RWPE2 (cell line): ENCODE measurements around the gene SPTB.

Experiments
- ATAC-seq: fragments of 200-7000 bp; cut with Tn5 transposase; 3 replicates; pipeline ENCODE4 v1.9.1; 2021; ENCODE audit warnings: low read depth
- DNase-seq: peaks from one replicate; pipeline ENCODE4 v3.0.0-alpha.2; 2020; ENCODE audit warnings: low spot score
- H3K27ac ChIP-seq: fragments of 450-650 bp; 2 replicates; pipeline ENCODE4 v1.5.1; 2017; ENCODE audit warnings: mild to moderate bottlenecking; ENCODE audit not compliant: poor library complexity, severe bottlenecking
- H3K27me3 ChIP-seq: fragments of 250-450 bp; sonication (Bioruptor Pico); 2 replicates; pipeline ENCODE4 v1.5.1; 2021; ENCODE audit warnings: mild to moderate bottlenecking, moderate library complexity; ENCODE audit not compliant: insufficient read depth, poor library complexity, severe bottlenecking
- H3K36me3 ChIP-seq: fragments of 250-450 bp; sonication (Bioruptor Pico); 2 replicates; pipeline ENCODE4 v1.5.1; 2020; ENCODE audit warnings: low read depth, mild to moderate bottlenecking, moderate library complexity
- H3K4me1 ChIP-seq: fragments of 250-450 bp; sonication (Bioruptor Pico); 2 replicates; pipeline ENCODE4 v1.5.1; 2021; ENCODE audit warnings: mild to moderate bottlenecking, moderate library complexity; ENCODE audit not compliant: insufficient read depth, poor library complexity, severe bottlenecking
- H3K4me3 ChIP-seq: fragments of 250-450 bp; sonication (Bioruptor Pico); 2 replicates; pipeline ENCODE4 v1.5.1; 2021; ENCODE audit warnings: mild to moderate bottlenecking, moderate library complexity; ENCODE audit not compliant: severe bottlenecking
- H3K9me3 ChIP-seq: fragments of 250-450 bp; sonication (Bioruptor Pico); 2 replicates; pipeline ENCODE4 v1.5.1; 2021; ENCODE audit warnings: mild to moderate bottlenecking, moderate library complexity; ENCODE audit not compliant: severe bottlenecking
- TF ChIP-seq, protein P1 (sequence below): fragments of 450-650 bp; IDR thresholded peaks from one replicate; pipeline ENCODE4 v1.5.1; 2017; ENCODE audit warnings: mild to moderate bottlenecking, moderate library complexity; ENCODE audit not compliant: poor library complexity, severe bottlenecking

SPTB gene

DNA sequence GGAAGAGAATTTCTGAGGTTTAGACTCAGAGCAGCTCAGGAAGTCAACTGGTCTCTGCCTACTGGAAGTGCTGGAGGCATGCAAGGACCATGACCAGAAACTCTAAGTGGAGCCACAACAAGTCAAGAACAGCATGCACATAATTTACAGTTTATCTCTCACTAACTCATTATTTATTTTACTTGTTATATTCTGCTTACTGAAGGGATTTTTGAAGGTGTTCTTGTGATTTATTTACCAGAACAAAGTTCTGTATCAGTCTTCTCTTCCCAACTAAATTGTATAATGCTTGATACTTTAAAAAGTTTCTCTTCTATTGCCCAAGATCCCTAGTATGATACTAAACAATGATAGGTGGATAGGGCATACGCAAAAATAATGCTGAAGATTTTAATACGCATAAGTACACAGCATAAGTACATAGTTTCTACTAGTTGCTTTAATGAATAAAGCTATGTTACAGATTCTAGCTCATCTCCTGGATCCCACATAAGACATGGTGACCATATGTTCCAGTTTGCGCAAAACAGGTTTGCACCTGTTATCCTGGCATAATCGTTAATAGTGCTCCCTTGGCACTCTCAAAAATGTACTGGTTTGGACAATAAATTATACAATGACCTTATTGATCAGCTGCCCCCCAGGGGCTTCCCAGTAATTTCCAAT lies 11.6 kb upstream of the SPTB start:
- DNase-seq (no peak), ATAC-seq (peak; percentile 25; the same call in 2 of the 3 replicates)
- no peaks in the 10 kb centered on the region for H3K4me1 ChIP-seq
- peaks cover 9% of the 10 kb centered on the region for H3K27me3 ChIP-seq
- H3K36me3 ChIP-seq, result no peaks in the 10 kb centered on the region
- H3K27ac ChIP-seq, result no peak overlapping the region
- TF ChIP-seq, protein P1, sequence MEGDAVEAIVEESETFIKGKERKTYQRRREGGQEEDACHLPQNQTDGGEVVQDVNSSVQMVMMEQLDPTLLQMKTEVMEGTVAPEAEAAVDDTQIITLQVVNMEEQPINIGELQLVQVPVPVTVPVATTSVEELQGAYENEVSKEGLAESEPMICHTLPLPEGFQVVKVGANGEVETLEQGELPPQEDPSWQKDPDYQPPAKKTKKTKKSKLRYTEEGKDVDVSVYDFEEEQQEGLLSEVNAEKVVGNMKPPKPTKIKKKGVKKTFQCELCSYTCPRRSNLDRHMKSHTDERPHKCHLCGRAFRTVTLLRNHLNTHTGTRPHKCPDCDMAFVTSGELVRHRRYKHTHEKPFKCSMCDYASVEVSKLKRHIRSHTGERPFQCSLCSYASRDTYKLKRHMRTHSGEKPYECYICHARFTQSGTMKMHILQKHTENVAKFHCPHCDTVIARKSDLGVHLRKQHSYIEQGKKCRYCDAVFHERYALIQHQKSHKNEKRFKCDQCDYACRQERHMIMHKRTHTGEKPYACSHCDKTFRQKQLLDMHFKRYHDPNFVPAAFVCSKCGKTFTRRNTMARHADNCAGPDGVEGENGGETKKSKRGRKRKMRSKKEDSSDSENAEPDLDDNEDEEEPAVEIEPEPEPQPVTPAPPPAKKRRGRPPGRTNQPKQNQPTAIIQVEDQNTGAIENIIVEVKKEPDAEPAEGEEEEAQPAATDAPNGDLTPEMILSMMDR, result no peak
- H3K4me3 ChIP-seq, result no peak overlapping the region
- no peaks in the 10 kb centered on the region for H3K9me3 ChIP-seq

DNA sequence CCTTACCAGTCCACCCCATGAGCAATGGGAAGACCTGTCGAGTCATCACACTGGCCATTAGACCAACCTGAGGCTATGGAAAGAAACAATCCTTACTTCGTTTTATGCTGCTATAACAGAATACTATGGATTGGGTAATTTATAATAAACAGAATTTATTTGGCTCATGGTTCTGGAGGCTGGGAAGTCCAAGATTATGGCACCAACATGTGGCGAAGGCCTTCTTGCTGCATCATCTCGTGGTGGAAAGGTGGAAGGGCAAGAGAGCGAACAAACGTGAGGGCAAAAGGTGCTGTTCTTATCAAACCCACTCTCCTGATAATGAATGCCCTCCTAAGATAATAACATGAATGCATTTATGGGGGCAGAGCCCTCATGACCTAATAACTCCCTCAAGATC lies 9.6 kb upstream of the SPTB start:
- no peak for ATAC-seq
- H3K36me3 ChIP-seq, result no peaks in the 10 kb centered on the region
- no peaks in the 10 kb centered on the region for H3K4me1 ChIP-seq
- H3K27ac ChIP-seq, result no peak overlapping the region
- H3K9me3 ChIP-seq, result no peaks in the 10 kb centered on the region
- DNase-seq, result no peak
- H3K27me3 ChIP-seq, result peaks cover 15% of the 10 kb centered on the region
- TF ChIP-seq, protein P1, result no peak
- no peak overlapping the region for H3K4me3 ChIP-seq

DNA sequence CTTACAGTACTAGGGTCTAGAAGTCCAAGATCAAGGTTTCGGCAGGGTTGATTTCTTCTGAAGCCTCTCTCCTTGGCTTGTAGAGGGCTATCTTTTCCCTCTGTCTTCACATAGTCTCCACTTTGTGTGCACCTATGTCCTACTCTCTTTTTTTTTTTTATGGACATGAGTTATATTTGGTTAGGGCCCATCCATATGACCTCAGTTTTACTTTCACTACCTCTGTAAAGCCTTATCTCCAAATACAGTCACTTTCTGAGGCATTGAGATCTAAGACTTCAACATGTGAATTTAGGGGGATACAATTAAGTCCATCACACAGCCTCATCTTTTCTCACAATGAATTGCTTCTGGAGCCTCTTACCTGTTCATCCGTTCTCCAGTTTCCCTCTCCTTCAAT lies 5.9 kb upstream of the SPTB start:
- DNase-seq (no peak), ATAC-seq (no peak)
- Histone ChIP-seq H3K4me1 (no peaks in the 10 kb centered on the region), H3K4me3 (no peak overlapping the region), H3K27me3 (peaks cover 53% of the 10 kb centered on the region), H3K27ac (no peak overlapping the region), H3K36me3 (no peaks in the 10 kb centered on the region), H3K9me3 (no peaks in the 10 kb centered on the region)
- TF ChIP-seq, protein P1, result no peak

DNA sequence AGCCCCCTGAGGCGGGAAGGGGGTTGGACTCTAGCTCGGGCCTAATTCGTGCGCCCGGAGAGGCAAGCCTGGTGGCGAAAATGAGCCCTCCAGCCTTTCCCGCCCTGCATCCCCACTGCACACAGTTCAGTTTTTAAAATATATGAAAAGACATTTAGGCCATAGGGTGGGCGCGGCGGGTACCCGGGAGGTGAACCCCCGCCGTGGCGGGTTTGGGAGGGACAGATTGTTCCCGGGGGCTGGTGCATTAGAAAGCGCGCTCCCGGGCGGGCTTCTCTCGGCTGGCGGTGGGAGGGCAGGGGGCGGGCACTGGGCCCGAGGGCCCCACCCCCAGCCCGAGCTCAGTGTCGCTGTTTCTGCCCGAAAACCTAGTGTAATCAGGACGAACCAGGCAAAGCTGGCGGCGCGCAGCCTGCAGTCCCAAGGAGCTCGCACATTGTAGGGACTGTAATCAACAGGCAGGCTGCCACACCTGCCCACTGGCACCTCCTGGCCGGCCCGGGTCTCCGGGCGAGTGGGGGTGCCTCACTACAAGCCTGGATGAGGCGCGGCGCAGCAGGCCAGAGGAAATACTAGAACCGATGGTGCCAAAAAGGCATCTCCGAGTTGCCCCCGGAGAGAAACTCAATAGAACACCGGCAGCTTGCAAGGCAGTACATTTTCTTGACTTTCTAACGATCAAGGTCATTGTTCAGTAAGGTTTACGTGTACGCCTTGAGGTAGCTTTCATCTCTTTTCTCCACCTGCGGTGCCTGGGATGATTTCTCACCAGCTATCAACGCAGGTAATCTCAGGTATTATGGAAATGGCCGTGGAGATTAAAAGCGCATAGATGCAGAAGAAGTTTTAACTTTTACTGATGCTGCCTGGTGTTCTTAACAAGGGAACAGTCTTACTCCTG lies 764 bp upstream of the SPTB start:
- TF ChIP-seq, protein P1, result no peak
- no peak for DNase-seq
- H3K9me3 ChIP-seq, result no peaks in the 10 kb centered on the region
- peaks cover 79% of the 10 kb centered on the region for H3K27me3 ChIP-seq
- H3K4me3 ChIP-seq, result peak overlapping the region; percentile 33
- no peaks in the 10 kb centered on the region for H3K36me3 ChIP-seq
- H3K4me1 ChIP-seq, result no peaks in the 10 kb centered on the region
- no peak overlapping the region for H3K27ac ChIP-seq
- peak; percentile 83 for ATAC-seq
